Effector memory CD4-positive, alpha-beta T cell (primary cell): Measurements from ENCODE around the gene TNN.

Experiments
- DNase-seq, 3 donors: peaks; one replicate each; pipeline ENCODE4 v3.0.0-alpha.2; 2020
- H3K27ac ChIP-seq: 2 replicates; pipeline ENCODE4 v1.7.0; 2013; ENCODE audit warnings: mild to moderate bottlenecking, low read length, moderate library complexity; ENCODE audit not compliant: insufficient read depth, poor library complexity, severe bottlenecking
- H3K27me3 ChIP-seq: replicated peaks from 2 replicates; pipeline ENCODE4 v1.7.0; 2013; ENCODE audit warnings: mild to moderate bottlenecking, low read length; ENCODE audit not compliant: insufficient read depth, control insufficient read depth, poor library complexity, severe bottlenecking
- H3K36me3 ChIP-seq: 2 replicates; pipeline ENCODE4 v1.7.0; 2013; ENCODE audit warnings: mild to moderate bottlenecking, low read length, moderate library complexity; ENCODE audit not compliant: control insufficient read depth, insufficient read depth
- H3K4me1 ChIP-seq: 2 replicates; pipeline ENCODE4 v1.7.0; 2013; ENCODE audit warnings: low read length, mild to moderate bottlenecking; ENCODE audit not compliant: control insufficient read depth, insufficient read depth, poor library complexity, severe bottlenecking
- H3K4me3 ChIP-seq: 2 replicates; pipeline ENCODE4 v1.7.0; 2013; ENCODE audit warnings: low read length, low read depth, mild to moderate bottlenecking; ENCODE audit not compliant: insufficient read depth, poor library complexity, severe bottlenecking
- H3K9me3 ChIP-seq: 2 replicates; pipeline ENCODE4 v1.7.0; 2013; ENCODE audit warnings: mild to moderate bottlenecking, low read length, moderate library complexity; ENCODE audit not compliant: control insufficient read depth

TNN gene

DNA sequence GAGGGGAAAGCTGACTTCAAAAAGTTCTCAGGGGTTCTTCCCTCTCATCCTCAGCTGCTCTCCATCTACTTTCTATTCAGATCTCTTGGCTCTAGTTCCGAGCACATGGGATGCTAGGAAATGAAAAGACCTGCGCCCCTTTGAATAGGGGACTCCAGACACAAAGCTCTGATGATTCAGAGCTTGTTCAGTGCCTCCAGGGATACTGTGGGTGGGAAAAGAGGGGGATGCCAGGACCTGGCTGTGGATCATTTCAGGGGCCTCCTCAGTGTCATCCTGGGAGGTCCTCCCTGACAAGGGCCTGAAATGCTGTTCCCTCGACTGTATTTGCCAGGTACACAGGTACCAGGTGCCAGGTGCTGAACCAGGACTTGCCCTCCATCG lies 125.9 kb downstream of the TNN start:
- H3K4me1 ChIP-seq, result peaks cover 29% of the 10 kb centered on the region
- no peak overlapping the region for H3K27ac ChIP-seq
- H3K4me3 ChIP-seq, result no peak overlapping the region
- no peaks in the 10 kb centered on the region for H3K36me3 ChIP-seq
- no peaks in the 10 kb centered on the region for H3K27me3 ChIP-seq
- no peak for DNase-seq
- no peaks in the 10 kb centered on the region for H3K9me3 ChIP-seq

DNA sequence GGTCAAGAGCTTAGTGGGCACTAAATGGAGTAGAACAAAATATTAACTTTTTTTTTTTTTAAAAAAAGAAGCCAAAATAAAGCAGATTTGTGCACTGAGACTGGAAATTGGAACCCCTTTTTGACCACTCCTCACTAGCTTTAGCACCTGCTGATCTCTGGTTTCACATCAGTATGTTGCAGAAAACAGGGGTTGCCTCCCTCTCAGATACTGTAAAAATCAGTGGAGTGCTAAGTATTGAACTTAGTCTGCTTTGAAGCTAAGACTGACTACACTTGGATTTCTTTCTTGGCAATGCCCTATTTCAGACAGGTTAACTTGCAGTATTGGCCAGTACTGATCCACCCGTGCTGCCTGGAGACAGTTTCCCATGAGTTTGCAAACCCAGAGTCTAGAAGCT lies 127.6 kb downstream of the TNN start:
- H3K4me3 ChIP-seq, result no peak overlapping the region
- no peaks in the 10 kb centered on the region for H3K36me3 ChIP-seq
- DNase-seq, result no peak
- H3K9me3 ChIP-seq, result no peaks in the 10 kb centered on the region
- no peaks in the 10 kb centered on the region for H3K27me3 ChIP-seq
- H3K4me1 ChIP-seq, result peaks cover 12% of the 10 kb centered on the region
- no peak overlapping the region for H3K27ac ChIP-seq

- Histone ChIP-seq H3K27me3 (no peaks in the 10 kb centered on the region), H3K9me3 (no peaks in the 10 kb centered on the region), H3K27ac (no peak overlapping the region), H3K4me1 (peaks cover 8% of the 10 kb centered on the region), H3K36me3 (no peaks in the 10 kb centered on the region), H3K4me3 (no peak overlapping the region)
- no peak for DNase-seq
Measured at GRCh38 chr1:175195798-175196197, 128.2 kb downstream of the TNN start.

GRCh38 chr1:175197531-175197930 lies 129.9 kb downstream of the TNN start:
- Histone ChIP-seq H3K36me3 (no peaks in the 10 kb centered on the region), H3K4me1 (peaks cover 8% of the 10 kb centered on the region), H3K9me3 (no peaks in the 10 kb centered on the region), H3K27ac (no peak overlapping the region), H3K4me3 (no peak overlapping the region), H3K27me3 (no peaks in the 10 kb centered on the region)
- DNase-seq, result no peak
